Dermis microvascular lymphatic vessel endothelial cell (primary cell): ENCODE results near the gene ZNF576. TPM values are rescaled to one million over a fixed set of nuclear protein-coding genes. Genes with fewer than 3 reads are reported as not detected.
"Not testable (repeated sequence)": the region's sequence is repeated elsewhere in the genome, so short reads cannot be mapped to it uniquely, and the experiment has no call there.

Experiments used
- DNase-seq, 2 donors: peaks; one replicate each; pipeline versions ENCODE4 v3.0.0 to v3.0.0-alpha.2; 2010; ENCODE audit warnings: low read depth in 2 of 2
- total RNA-seq: library from RNA; depleted of rRNA; stranded (reverse); fragments of >200 nt; gene quantifications from 2 replicates; pipeline ENCODE4 v1.2.1, GENCODE V29; 2014

ZNF576 gene
- total RNA-seq, 1 donor from 2014 or later = 6.7 TPM

- DNase-seq = not testable (repeated sequence)
Measured at GRCh38 chr19:43650276-43650675, 53.9 kb downstream of the ZNF576 start.

Other genes with a start within 250 kb of the ZNF576 start
- gene CD177, start 242.9 kb upstream of the ZNF576 start, total RNA-seq = 0.13 and 4.7 TPM in 2 replicates
- gene TEX101, start 181.7 kb upstream of the ZNF576 start, total RNA-seq = not detected in 2 replicates
- gene LYPD3, start 131.0 kb upstream of the ZNF576 start, total RNA-seq = 0.26 and 0.51 TPM in 2 replicates
- 23.9 and 53.2 TPM in 2 replicates for gene PHLDB3, start 91.8 kb upstream of the ZNF576 start, total RNA-seq
- gene ETHE1, start 69.4 kb upstream of the ZNF576 start, total RNA-seq = 85.6 and 187 TPM in 2 replicates
- gene ZNF575, start 63.4 kb upstream of the ZNF576 start, total RNA-seq = under 0.01 and 0.13 TPM in 2 replicates
- gene XRCC1, start 21.1 kb upstream of the ZNF576 start, total RNA-seq = 13.6 and 17.1 TPM in 2 replicates
- gene PINLYP, start 20.8 kb upstream of the ZNF576 start, total RNA-seq = 4.2 and 4.5 TPM in 2 replicates
- 18.5 and 28.3 TPM in 2 replicates for gene IRGQ, start 461 bp upstream of the ZNF576 start, total RNA-seq
- under 0.01 TPM in 1 of 2 replicates, not detected in the other for gene SRRM5, start 15.5 kb downstream of the ZNF576 start, total RNA-seq
- 55.1 and 60.6 TPM in 2 replicates for gene ZNF428, start 23.0 kb downstream of the ZNF576 start, total RNA-seq
- gene CADM4, start 43.3 kb downstream of the ZNF576 start, total RNA-seq = 9.2 and 22.9 TPM in 2 replicates
- 9.6 and 12.8 TPM in 2 replicates for gene PLAUR, start 73.6 kb downstream of the ZNF576 start, total RNA-seq
- not detected in 2 replicates for gene IRGC, start 119.5 kb downstream of the ZNF576 start, total RNA-seq
- 4.4 and 8.3 TPM in 2 replicates for gene SMG9, start 158.4 kb downstream of the ZNF576 start, total RNA-seq
- gene KCNN4, start 184.4 kb downstream of the ZNF576 start, total RNA-seq = 0.39 and 0.51 TPM in 2 replicates
- 0.13 and 0.39 TPM in 2 replicates for gene LYPD5, start 205.9 kb downstream of the ZNF576 start, total RNA-seq
- gene ZNF283, start 230.7 kb downstream of the ZNF576 start, total RNA-seq = 5.7 and 8.3 TPM in 2 replicates